B cell (primary cell): Measurements from ENCODE around the gene OR51I1. TPM values are rescaled to one million over a fixed set of nuclear protein-coding genes. Genes with fewer than 3 reads are reported as not detected.

Experiments
- ATAC-seq: fragments of 200-7000 bp; cut with Tn5 transposase; one replicate; pipeline ENCODE4 v1.10.0; 2021; ENCODE audit warnings: low read depth, mild to moderate bottlenecking, moderate number of reproducible peaks, moderate library complexity
- CTCF ChIA-PET: fragments of 350-600 bp; sonication (Branson Sonifier 250); formaldehyde crosslinking; loops from one replicate; lab custom pipeline; 2021; ENCODE audit warnings: antibody characterized with exemption, inconsistent platforms; lab: Charles Lee
- POLR2A ChIA-PET: fragments of 350-600 bp; sonication (Branson Sonifier 250); formaldehyde crosslinking; loops from one replicate; lab custom pipeline; 2021; ENCODE audit warnings: antibody characterized with exemption; lab: Charles Lee
- DNase-seq: peaks from one replicate; pipeline ENCODE4 v3.0.0; 2013
- H2AFZ ChIP-seq: 2 replicates; pipeline ENCODE4 v1.6.1; 2012; ENCODE audit warnings: mild to moderate bottlenecking, low read depth, low read length; ENCODE audit not compliant: insufficient read depth, poor library complexity, severe bottlenecking
- H3K27ac ChIP-seq, 2 donors: 1 replicate in 1 of 2; 2 replicates in 1 of 2; pipeline ENCODE4 v1.5.1; 2012 to 2013; ENCODE audit warnings: low read length in 2 of 2, mild to moderate bottlenecking in 2 of 2, moderate library complexity in 1 of 2
- H3K27me3 ChIP-seq, 4 experiments: fragments of 200-600 bp in 1 of 4; sonication (generic) in 1 of 4; replicated peaks in 1 of 4; 1 replicate in 2 of 4; 2 replicates in 2 of 4; pipeline versions ENCODE4 v1.6.1 to v1.7.0; 2013 to 2016; ENCODE audit warnings: low read length in 3 of 4, mild to moderate bottlenecking in 2 of 4, mixed read lengths in 1 of 4, moderate library complexity in 1 of 4; ENCODE audit not compliant: insufficient read depth in 4 of 4, control insufficient read depth in 3 of 4; ENCODE audit errors: control extremely low read depth in 1 of 4
- H3K36me3 ChIP-seq, 2 experiments: replicated peaks in 1 of 2; 1 replicate in 1 of 2; 2 replicates in 1 of 2; pipeline versions ENCODE4 v1.6.1 to v1.7.1; 2013; ENCODE audit warnings: low read length in 1 of 2; ENCODE audit not compliant: insufficient read depth in 2 of 2, control insufficient read depth in 1 of 2; ENCODE audit errors: control extremely low read depth in 1 of 2, extremely low read depth in 1 of 2
- H3K4me1 ChIP-seq, 2 donors: fragments of 200-600 bp in 1 of 2; sonication (generic) in 1 of 2; 1 replicate in 1 of 2; 2 replicates in 1 of 2; pipeline versions ENCODE4 v1.5.1 to v1.6.1; 2013 to 2017; ENCODE audit warnings: low read length in 2 of 2; ENCODE audit not compliant: control insufficient read depth in 2 of 2, insufficient read depth in 2 of 2
- H3K4me2 ChIP-seq: replicated peaks from 2 replicates; pipeline ENCODE3; 2012; ENCODE audit warnings: mild to moderate bottlenecking, low read depth, low read length; ENCODE audit not compliant: poor library complexity, severe bottlenecking
- H3K4me3 ChIP-seq, 5 experiments: fragments of 200-600 bp in 1 of 5; sonication (generic) in 1 of 5; 1 replicate in 3 of 5; 2 replicates in 2 of 5; pipeline versions ENCODE4 v1.5.1 to v1.7.0; 2011 to 2016; ENCODE audit warnings: low read length in 4 of 5, mild to moderate bottlenecking in 4 of 5, low read depth in 2 of 5, control low read depth in 1 of 5, moderate library complexity in 1 of 5; ENCODE audit not compliant: insufficient read depth in 1 of 5; ENCODE audit errors: control extremely low read depth in 1 of 5, extremely low read depth in 1 of 5
- H3K79me2 ChIP-seq: fragments of 200-600 bp; sonication (generic); one replicate; pipeline ENCODE4 v1.6.0; 2016; ENCODE audit warnings: low read length; ENCODE audit not compliant: control insufficient read depth, insufficient read depth
- H3K9ac ChIP-seq: fragments of 200-600 bp; sonication (generic); 2 replicates; pipeline ENCODE4 v1.6.1; 2017; ENCODE audit warnings: mild to moderate bottlenecking, low read length, moderate library complexity
- H3K9me3 ChIP-seq, 3 donors: one replicate each; pipeline versions ENCODE4 v1.6.1 to v1.7.1; 2013; ENCODE audit warnings: low read length in 2 of 3; ENCODE audit not compliant: control insufficient read depth in 2 of 3, insufficient read depth in 1 of 3; ENCODE audit errors: control extremely low read depth in 1 of 3
- H4K20me1 ChIP-seq: 2 replicates; pipeline ENCODE4 v1.6.0; 2012; ENCODE audit warnings: mild to moderate bottlenecking, low read length; ENCODE audit not compliant: insufficient read depth, control insufficient read depth, poor library complexity, severe bottlenecking
- H3K27ac Mint-ChIP-seq: one replicate; pipeline ENCODE4 v1.8.0; 2021; ENCODE audit warnings: mixed read lengths
- H3K27me3 Mint-ChIP-seq: one replicate; pipeline ENCODE4 v1.8.0; 2021; ENCODE audit warnings: mixed read lengths
- H3K4me1 Mint-ChIP-seq: one replicate; pipeline ENCODE4 v1.8.0; 2021; ENCODE audit warnings: mixed read lengths
- H3K4me3 Mint-ChIP-seq: one replicate; pipeline ENCODE4 v1.8.0; 2021; ENCODE audit warnings: mixed read lengths
- H3K9me3 Mint-ChIP-seq: one replicate; pipeline ENCODE4 v1.8.0; 2022; ENCODE audit warnings: mixed read lengths; ENCODE audit not compliant: insufficient read depth
- CTCF ChIP-seq: fragments of 200-600 bp; IDR thresholded peaks from one replicate; pipeline ENCODE4 v1.8.0; 2022; ENCODE audit warnings: antibody characterized with exemption, mild to moderate bottlenecking
- EZH2 ChIP-seq: IDR thresholded peaks from 2 replicates; pipeline ENCODE4 v1.6.1; 2012; ENCODE audit warnings: borderline replicate concordance, low read depth, mild to moderate bottlenecking, moderate library complexity, low read length; ENCODE audit not compliant: insufficient read depth, poor library complexity, severe bottlenecking
- WGBS: methylation state at CpG from one replicate; pipeline ENCODE4 v1.1.5; 2013; ENCODE audit warnings: missing lambda C conversion rate; ENCODE audit not compliant: insufficient coverage; 5-methylcytosine and 5-hydroxymethylcytosine counted together
- intact Hi-C: fragments of 100-400 bp; cut with micrococcal nuclease; formaldehyde crosslinking; loops from one replicate; pipeline ENCODE4 v1.10.0; 2022
- polyA plus RNA-seq: library from polyadenylated mRNA; depleted of rRNA; stranded (reverse); fragments of >200 nt; gene quantifications from 2 replicates; pipeline ENCODE4 v1.2.3, GENCODE V29; 2012
- total RNA-seq, 2 donors: library from RNA; stranded (reverse); fragments of 120-200 nt in 1 of 2; gene quantifications; 1 replicate in 1 of 2; 2 replicates in 1 of 2; pipeline versions ENCODE4 v1.2.3 to v1.2.4, GENCODE V29; 2013 to 2022

Gene OR51I1
- total and polyA plus RNA-seq, 2 donors (not counting 1 experiment from before 2014, with no cell fraction given): 0.31 TPM; not detected in 1

- CTCF ChIA-PET: no interaction called here
- Histone ChIP-seq H3K27me3 (peaks cover 0 to 2% (median 0%) of the 10 kb centered on the region in 4 experiments), H3K4me2 (no peak within 1 kb of the TSS), H4K20me1 (no peaks in the 10 kb centered on the region), H3K4me1 (no peaks in the 10 kb centered on the region), H3K36me3 (no peaks in the 10 kb centered on the region), H3K9ac (no peak within 1 kb of the TSS), H3K4me3 (no peak within 1 kb of the TSS), H3K27ac (no peak within 1 kb of the TSS), H2AFZ (no peak within 1 kb of the TSS), H3K79me2 (no peaks in the 10 kb centered on the region), H3K9me3 (no peaks in the 10 kb centered on the region)
- Mint-ChIP-seq H3K27me3 (peaks cover 13% of the 10 kb centered on the region), H3K9me3 (peaks cover 3% of the 10 kb centered on the region), H3K4me1 (no peaks in the 10 kb centered on the region), H3K27ac (no peak within 1 kb of the TSS), H3K4me3 (no peak within 1 kb of the TSS)
- POLR2A ChIA-PET: no interaction called here
- intact Hi-C loops: no loop called here
- ATAC-seq: no peak
- no CpG with 5 or more reads among the region's 1 CpG for WGBS
- DNase-seq: no peak
- TF ChIP-seq CTCF (no peak), EZH2 (no peak)
Observed at GRCh38 chr11:5421811-5422210, 19.5 kb downstream of the OR51I1 start, which contains the start of gene OR51Q1. OR51Q1 (plus strand) TSS chr11:5422111; CDS start chr11:5422201, 90 bp downstream.

- Histone ChIP-seq H3K27ac (no peak overlapping the region), H3K9ac (no peak overlapping the region), H4K20me1 (no peaks in the 10 kb centered on the region), H3K36me3 (no peaks in the 10 kb centered on the region), H3K9me3 (no peaks in the 10 kb centered on the region), H3K4me3 (no peak overlapping the region), H3K4me1 (no peaks in the 10 kb centered on the region), H3K4me2 (no peak overlapping the region), H3K27me3 (no peaks in the 10 kb centered on the region), H2AFZ (no peak overlapping the region), H3K79me2 (no peaks in the 10 kb centered on the region)
- ATAC-seq (no peak), DNase-seq (no peak)
- intact Hi-C loops: no loop called here
- Mint-ChIP-seq H3K4me3 (no peak overlapping the region), H3K27me3 (peaks cover 13% of the 10 kb centered on the region), H3K4me1 (no peaks in the 10 kb centered on the region), H3K9me3 (peaks cover 3% of the 10 kb centered on the region), H3K27ac (no peak overlapping the region)
- TF ChIP-seq CTCF: no peak
- TF ChIP-seq EZH2: no peak
- 95% methylated on average over 3 of the region's 5 CpGs for WGBS
- ChIA-PET POLR2A (no interaction called here), CTCF (no interaction called here)
Observed at GRCh38 chr11:5420993-5421392, 20.3 kb downstream of the OR51I1 start.
